ENCODE data around the gene TNIK. TPM values are rescaled to one million over a fixed set of nuclear protein-coding genes. Genes with fewer than 3 reads are reported as not detected.

Gene TNIK
- total RNA-seq, 1 donor from 2014 or later, result 1.5 TPM

GRCh38 chr3:171432548-171432947 is 27.7 kb downstream of the TNIK start:
- Mint-ChIP-seq H3K27me3 (ENCODE audit: unreplicated experiment) (no peaks in the 10 kb centered on the region), H3K36me3 (ENCODE audit: unreplicated experiment) (no peaks in the 10 kb centered on the region), H3K4me3 (ENCODE audit: unreplicated experiment) (no peak overlapping the region), H3K27ac (ENCODE audit: unreplicated experiment) (no peak overlapping the region), H3K9me3 (ENCODE audit: unreplicated experiment) (no peaks in the 10 kb centered on the region), H3K4me1 (ENCODE audit: low read depth, unreplicated experiment) (no peaks in the 10 kb centered on the region)
- no peak for TF ChIP-seq CTCF (IDR thresholded peaks at IDR 0.05; ENCODE audit: partially characterized antibody, unreplicated experiment)
- no peak for DNase-seq

- H3K4me1 Mint-ChIP-seq (ENCODE audit: low read depth, unreplicated experiment), result no peaks in the 10 kb centered on the region
- no peaks in the 10 kb centered on the region for H3K36me3 Mint-ChIP-seq (ENCODE audit: unreplicated experiment)
- H3K27ac Mint-ChIP-seq (ENCODE audit: unreplicated experiment), result no peak overlapping the region
- no peaks in the 10 kb centered on the region for H3K27me3 Mint-ChIP-seq (ENCODE audit: unreplicated experiment)
- H3K4me3 Mint-ChIP-seq (ENCODE audit: unreplicated experiment), result no peak overlapping the region
- no peaks in the 10 kb centered on the region for H3K9me3 Mint-ChIP-seq (ENCODE audit: unreplicated experiment)
- no peak for TF ChIP-seq CTCF (IDR thresholded peaks at IDR 0.05; ENCODE audit: partially characterized antibody, unreplicated experiment)
- DNase-seq, result no peak
Observed at GRCh38 chr3:171431550-171431949, 28.7 kb downstream of the TNIK start.

- Mint-ChIP-seq H3K27ac (ENCODE audit: unreplicated experiment) (no peak overlapping the region), H3K27me3 (ENCODE audit: unreplicated experiment) (no peaks in the 10 kb centered on the region), H3K4me1 (ENCODE audit: low read depth, unreplicated experiment) (no peaks in the 10 kb centered on the region), H3K36me3 (ENCODE audit: unreplicated experiment) (no peaks in the 10 kb centered on the region), H3K4me3 (ENCODE audit: unreplicated experiment) (no peak overlapping the region), H3K9me3 (ENCODE audit: unreplicated experiment) (no peaks in the 10 kb centered on the region)
- DNase-seq, result no peak
- no peak for TF ChIP-seq CTCF (IDR thresholded peaks at IDR 0.05; ENCODE audit: partially characterized antibody, unreplicated experiment)
Observed at GRCh38 chr3:171430530-171430929, 29.7 kb downstream of the TNIK start.

GRCh38 chr3:171429635-171430034 is 30.6 kb downstream of the TNIK start:
- H3K36me3 Mint-ChIP-seq (ENCODE audit: unreplicated experiment), result no peaks in the 10 kb centered on the region
- H3K27ac Mint-ChIP-seq (ENCODE audit: unreplicated experiment), result no peak overlapping the region
- no peak overlapping the region for H3K4me3 Mint-ChIP-seq (ENCODE audit: unreplicated experiment)
- H3K9me3 Mint-ChIP-seq (ENCODE audit: unreplicated experiment), result no peaks in the 10 kb centered on the region
- no peaks in the 10 kb centered on the region for H3K4me1 Mint-ChIP-seq (ENCODE audit: low read depth, unreplicated experiment)
- no peak for TF ChIP-seq CTCF (IDR thresholded peaks at IDR 0.05; ENCODE audit: partially characterized antibody, unreplicated experiment)
- DNase-seq, result no peak
- no peaks in the 10 kb centered on the region for H3K27me3 Mint-ChIP-seq (ENCODE audit: unreplicated experiment)

GRCh38 chr3:171428892-171429291 is 31.3 kb downstream of the TNIK start:
- Mint-ChIP-seq H3K4me1 (ENCODE audit: low read depth, unreplicated experiment) (no peaks in the 10 kb centered on the region), H3K36me3 (ENCODE audit: unreplicated experiment) (no peaks in the 10 kb centered on the region), H3K27ac (ENCODE audit: unreplicated experiment) (no peak overlapping the region), H3K9me3 (ENCODE audit: unreplicated experiment) (no peaks in the 10 kb centered on the region), H3K4me3 (ENCODE audit: unreplicated experiment) (no peak overlapping the region), H3K27me3 (ENCODE audit: unreplicated experiment) (no peaks in the 10 kb centered on the region)
- no peak for TF ChIP-seq CTCF (IDR thresholded peaks at IDR 0.05; ENCODE audit: partially characterized antibody, unreplicated experiment)
- no peak for DNase-seq

All from glutamatergic neuron (in vitro differentiated cells).